ENCODE measurements around the gene RPS2.
A peak's percentile ranks its signal among the peaks of the same experiment; 100 is the strongest.

Gene RPS2

GRCh38 chr16:1998852-1999801 lies 34.5 kb upstream of the RPS2 start:
- no peak for DNase-seq

GRCh38 chr16:1998360-1998835 lies 33.8 kb upstream of the RPS2 start:
- no peak for DNase-seq

GRCh38 chr16:1997494-1998359 lies 33.1 kb upstream of the RPS2 start:
- DNase-seq, result no peak

DNA sequence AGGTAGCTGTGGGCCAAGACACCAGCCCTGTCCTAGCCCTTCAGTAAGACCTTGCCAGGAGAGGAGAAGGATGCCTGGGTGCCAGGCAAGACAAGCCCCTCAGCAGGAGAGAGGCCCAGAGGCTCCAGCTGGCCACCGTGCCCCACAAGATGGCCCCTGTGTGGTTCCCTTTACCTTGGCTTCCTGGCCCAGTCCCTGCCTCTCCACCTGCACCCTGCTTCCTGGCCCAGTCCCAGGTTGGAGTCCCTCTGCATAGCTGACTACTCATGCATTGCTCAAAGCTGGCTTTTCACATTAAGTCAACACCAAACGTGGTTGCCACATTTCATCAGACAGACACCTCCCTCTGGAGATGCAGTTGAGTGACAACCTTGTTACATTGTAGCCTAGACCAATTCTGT lies 29.1 kb upstream of the RPS2 start:
- DNase-seq, result no peak

DNA sequence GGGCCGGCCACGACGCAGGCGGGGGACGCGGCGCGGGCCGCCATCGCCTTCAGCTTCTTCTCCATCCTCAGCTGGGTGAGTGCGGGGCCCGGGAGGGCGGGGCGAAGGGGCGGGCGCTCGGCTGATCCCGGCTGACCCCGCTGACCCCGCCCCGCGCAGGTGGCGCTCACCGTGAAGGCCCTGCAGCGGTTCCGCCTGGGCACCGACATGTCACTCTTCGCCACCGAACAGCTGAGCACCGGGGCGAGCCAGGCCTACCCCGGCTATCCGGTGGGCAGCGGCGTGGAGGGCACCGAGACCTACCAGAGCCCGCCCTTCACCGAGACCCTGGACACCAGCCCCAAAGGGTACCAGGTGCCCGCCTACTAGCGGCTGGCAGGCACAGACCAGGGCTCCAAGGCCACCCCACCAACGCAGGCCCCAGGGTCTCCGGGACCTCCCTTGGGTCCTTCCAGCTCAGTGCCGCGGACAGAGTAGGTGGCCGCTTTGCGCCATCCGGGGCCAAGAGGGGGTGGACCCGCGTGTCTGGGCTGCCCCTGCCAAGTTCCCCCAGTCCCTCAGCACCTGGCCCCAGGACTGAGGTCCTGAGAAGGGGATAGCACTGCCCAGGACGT lies 28.2 kb upstream of the RPS2 start:
- DNase-seq, result no peak

GRCh38 chr16:1991948-1992703 lies 27.5 kb upstream of the RPS2 start:
- DNase-seq, result no peak

- DNase-seq, result no peak
These were observed 26.9 kb upstream of the RPS2 start for GRCh38 chr16:1991588-1991947.

DNA sequence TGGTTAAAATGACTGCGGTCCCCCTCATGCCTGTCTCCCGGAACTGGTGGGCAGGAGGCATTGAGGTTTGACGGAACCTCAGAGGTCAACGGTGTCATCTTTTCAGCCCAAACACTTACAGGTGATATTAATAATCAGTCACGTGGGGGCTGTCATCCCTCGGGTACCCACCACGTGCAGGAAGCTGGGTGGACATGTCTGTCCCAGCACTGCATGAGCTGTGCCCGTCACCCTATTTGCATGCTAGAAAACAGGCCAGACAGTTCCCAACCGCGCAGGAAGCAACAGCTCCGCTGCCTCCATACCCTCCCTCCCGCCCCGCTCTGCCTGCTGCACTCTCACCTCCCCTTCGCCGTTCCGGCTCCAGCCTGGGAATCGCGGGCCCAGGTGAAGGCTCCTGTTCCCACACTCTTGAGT lies 26.5 kb upstream of the RPS2 start:
- DNase-seq, result no peak

GRCh38 chr16:1990351-1991134 lies 25.9 kb upstream of the RPS2 start:
- no peak for DNase-seq

DNA sequence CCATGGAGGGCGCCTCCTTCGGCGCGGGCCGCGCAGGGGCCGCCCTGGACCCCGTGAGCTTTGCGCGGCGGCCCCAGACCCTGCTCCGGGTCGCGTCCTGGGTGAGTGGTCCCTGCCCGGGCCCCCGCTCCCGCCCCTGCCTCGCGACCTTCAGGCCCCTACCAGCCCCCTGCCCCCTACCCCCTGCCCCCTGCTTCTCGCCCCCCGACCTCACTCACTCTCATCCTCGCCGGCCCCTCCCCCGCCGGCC lies 25.4 kb upstream of the RPS2 start:
- no peak for DNase-seq

- no peak for DNase-seq
These were observed 24.8 kb upstream of the RPS2 start, which contains the start of gene SYNGR3 for GRCh38 chr16:1989209-1990100. Gene SYNGR3 (plus strand): TSS chr16:1989970. CDS start chr16:1990103, 133 bp downstream.

- no peak for DNase-seq
These were observed 22.6 kb upstream of the RPS2 start for GRCh38 chr16:1987198-1987597.

DNA sequence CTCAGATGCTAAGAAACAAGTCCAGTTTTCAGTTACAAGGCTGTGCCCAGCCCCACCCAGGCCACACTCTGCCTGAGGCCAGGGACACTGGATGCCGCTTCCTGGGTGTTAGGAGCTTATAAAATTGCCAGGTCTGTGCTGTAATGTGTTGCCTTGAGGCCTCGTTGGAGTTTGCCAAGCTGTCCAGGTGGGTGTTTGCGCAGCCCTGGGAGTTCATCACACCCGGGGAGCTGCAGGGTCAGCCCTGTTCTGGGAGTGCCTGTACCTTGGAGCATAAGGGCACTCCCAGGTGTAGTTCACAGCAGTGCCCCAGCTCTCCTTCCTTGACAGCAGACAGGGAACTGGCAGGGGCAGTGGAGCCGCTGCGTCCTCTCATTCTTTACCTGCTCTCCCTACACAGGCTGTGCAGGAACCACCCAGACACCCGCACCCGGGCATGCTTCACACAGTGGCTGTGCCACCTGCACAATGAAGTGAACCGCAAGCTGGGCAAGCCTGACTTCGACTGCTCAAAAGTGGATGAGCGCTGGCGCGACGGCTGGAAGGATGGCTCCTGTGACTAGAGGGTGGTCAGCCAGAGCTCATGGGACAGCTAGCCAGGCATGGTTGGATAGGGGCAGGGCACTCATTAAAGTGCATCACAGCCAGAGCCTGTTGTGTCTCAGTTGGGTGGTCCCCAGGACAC lies 21.0 kb upstream of the RPS2 start:
- DNase-seq, result no peak

GRCh38 chr16:1984347-1985225 lies 20.0 kb upstream of the RPS2 start:
- DNase-seq, result no peak

- peak; percentile 49 for DNase-seq
These were observed 19.1 kb upstream of the RPS2 start, which contains the start of gene GFER for GRCh38 chr16:1983544-1984346. Gene GFER (plus strand): TSS chr16:1984193. CDS start chr16:1984219, 26 bp downstream.

DNA sequence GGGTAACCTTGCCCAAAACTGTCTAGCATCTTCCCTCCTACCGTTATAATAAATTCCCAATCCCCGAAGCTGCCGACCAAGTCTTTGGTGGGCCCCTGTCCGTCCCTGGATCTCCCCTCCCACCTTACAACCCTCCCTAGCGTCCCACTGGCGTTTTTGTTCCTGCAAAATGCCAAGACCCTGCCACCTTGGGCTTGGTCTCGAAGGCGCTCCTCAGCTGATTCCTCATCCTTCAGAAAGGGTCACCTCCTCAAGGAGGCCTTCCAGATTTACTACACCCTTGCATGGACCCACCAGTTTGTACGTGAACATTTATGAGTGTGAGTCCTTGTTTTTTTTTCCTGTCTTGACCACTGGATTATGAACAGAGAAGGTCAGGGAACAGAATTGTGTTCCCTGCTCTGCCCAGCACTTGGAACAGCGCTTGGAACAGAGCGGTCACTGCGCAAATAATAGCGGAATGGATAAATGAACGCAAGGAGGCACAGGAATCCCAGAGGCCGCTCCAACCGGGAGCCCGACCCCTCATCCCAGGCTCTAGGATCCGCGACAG lies 18.4 kb upstream of the RPS2 start:
- no peak for DNase-seq

- DNase-seq, result no peak
These were observed 17.4 kb upstream of the RPS2 start for GRCh38 chr16:1982013-1982433.

DNA sequence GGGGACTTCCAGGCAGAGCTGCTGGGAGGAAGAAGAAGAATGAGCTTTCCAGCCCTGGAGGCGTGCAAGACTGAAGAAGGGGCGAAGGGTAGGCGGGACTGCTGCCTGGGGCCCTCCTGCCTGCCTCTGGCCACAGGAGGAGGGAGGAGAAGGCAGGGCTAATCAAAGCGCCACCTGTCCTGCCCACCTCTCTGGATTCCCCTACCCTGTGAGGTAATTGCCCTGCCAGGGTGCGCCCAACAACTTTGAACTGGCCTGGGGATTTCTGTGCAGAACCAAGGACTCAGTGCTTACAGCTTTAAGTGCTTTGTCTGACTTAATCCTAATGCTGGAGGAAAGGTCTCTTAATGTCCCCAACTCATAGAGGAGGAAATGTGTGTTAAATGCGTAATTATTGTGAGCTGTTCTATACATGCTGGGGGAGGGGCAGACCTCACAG lies 16.8 kb upstream of the RPS2 start, which contains the start of gene NOXO1:
Gene NOXO1, minus strand, starts transcription at position 72 of the 439 bp plus-strand sequence. CDS start 290 bp downstream, outside the sequence.
- DNase-seq, result no peak

Data from DMS79 (cell line).